ENCODE data around the gene PTPRS.

DNA sequence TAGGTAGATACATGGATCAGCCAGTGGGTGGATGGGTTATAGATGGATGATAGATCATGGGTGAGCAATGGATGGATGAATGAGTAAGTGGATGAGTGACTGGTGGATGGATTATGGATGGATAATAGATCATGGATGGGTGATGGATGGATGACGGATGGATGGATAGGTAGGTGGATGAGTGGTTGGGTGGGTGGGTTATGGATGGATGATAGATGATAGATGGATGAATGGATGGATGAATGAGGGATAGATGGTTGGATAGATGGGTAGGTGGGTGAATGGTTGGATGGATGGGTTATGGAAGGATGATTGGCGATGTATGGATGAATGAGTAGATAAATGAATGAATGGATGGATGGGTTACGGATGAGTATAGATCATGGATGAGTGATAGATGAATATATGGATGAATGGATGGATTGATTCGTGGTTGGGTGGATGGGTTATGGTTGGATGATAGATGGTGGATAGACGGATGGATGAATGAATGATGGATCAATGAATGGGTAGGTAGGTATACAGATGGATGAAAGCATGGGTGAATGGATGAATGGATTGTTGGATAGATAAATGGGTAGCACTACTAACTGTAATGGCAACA is 27.0 kb upstream of the PTPRS start:
- TF ChIP-seq GATA2 (IDR thresholded peaks at IDR 0.05; ENCODE audit: low read depth, low read length) (no peak), GATA3 (IDR thresholded peaks at IDR 0.05; ENCODE audit: low read depth, low read length) (no peak)

Measured in SH-SY5Y (cell line).